ENCODE measurements around the gene NUAK2.

GRCh38 chr1:205267306-205267902 is 54.1 kb downstream of the NUAK2 start:
- TF ChIP-seq CTCF (IDR thresholded peaks at IDR 0.05) (no peak), POLR2A (IDR thresholded peaks at IDR 0.05) (no peak), POLR2AphosphoS5 (IDR thresholded peaks at IDR 0.05; ENCODE audit: insufficient read depth in 1 of 2, low read depth in 1 of 2) (no peak)
